ENCODE data around the gene SLC5A5. TPM values are rescaled to one million over a fixed set of nuclear protein-coding genes. Genes with fewer than 3 reads are reported as not detected.

Gene SLC5A5
- total and polyA plus RNA-seq, 10 of the 15 experiments (the other 5 are each of a cell fraction or from before 2014, with no cell fraction given), result 0.02 to 0.08 (median 0.05) TPM; not detected in 3

- ChIA-PET SMC1A (ENCODE audit: uncharacterized antibody, unreplicated experiment) (no interaction called here), RAD21 (ENCODE audit: unreplicated experiment) (no interaction called here), CTCF (interaction anchor here (1.0 kb wide), 1 partner anchor 347 kb away, joined by 3 read pairs; no protein-coding TSS in a partner anchor), POLR2A (no interaction called here)
- BruUV-seq (replicated peaks), result no TSS peak
- H3K4me1 ChIP-seq (ENCODE audit: control insufficient read depth, insufficient read depth, low read length), result peaks cover 14% of the 10 kb centered on the region
- no peaks in the 10 kb centered on the region; the same call in 2 of the 3 replicates for H3K9me3 ChIP-seq (replicated peaks; ENCODE audit: control insufficient read depth, insufficient read depth, low read length)
- H3K9ac ChIP-seq (ENCODE audit: control insufficient read depth, insufficient read depth, low read length), result no peak overlapping the region
- TF ChIP-seq CHD4 (IDR thresholded peaks at IDR 0.05) (no peak), E2F8 (IDR thresholded peaks at IDR 0.05; ENCODE audit: low read depth, partially characterized antibody) (no peak), SREBF2 (IDR thresholded peaks at IDR 0.05; ENCODE audit: low read length) (no peak), FOS (IDR thresholded peaks at IDR 0.05; ENCODE audit: borderline replicate concordance, extremely low read depth, insufficient read length) (no peak), POLR2AphosphoS2 (IDR thresholded peaks at IDR 0.05; ENCODE audit: low read depth, low read length) (no peak), ZNF217 (IDR thresholded peaks at IDR 0.05) (no peak), TBL1XR1 (IDR thresholded peaks at IDR 0.05; ENCODE audit: low read depth, low read length) (no peak), PAX8 (IDR thresholded peaks at IDR 0.05) (no peak), CEBPB (IDR thresholded peaks at IDR 0.05; ENCODE audit: borderline replicate concordance in 1 of 2, low read depth in 2 of 2, low read length in 2 of 2) (no peak), USF1 (IDR thresholded peaks at IDR 0.05; ENCODE audit: borderline replicate concordance, extremely low read length, insufficient read depth, low read depth, low read length) (no peak), POLR2AphosphoS5 (IDR thresholded peaks at IDR 0.05; ENCODE audit: low read length) (no peak), E4F1 (IDR thresholded peaks at IDR 0.05; ENCODE audit: borderline replicate concordance, partially characterized antibody) (no peak), IRF4 (IDR thresholded peaks at IDR 0.05; ENCODE audit: low read depth, low read length) (no peak)
- no peak overlapping the region for H2AFZ ChIP-seq (ENCODE audit: control insufficient read depth, low read depth, low read length)
- no peak overlapping the region for H3K27ac ChIP-seq (ENCODE audit: control insufficient read depth, insufficient read depth)
- ATAC-seq (no peak), DNase-seq (ENCODE audit: low read depth, low spot score) (no peak), FAIRE-seq (no peak)
- in situ Hi-C loops (cut with MboI), result no loop called here
- no peak overlapping the region for H3K4me3 ChIP-seq
- no peaks in the 10 kb centered on the region for H4K20me1 ChIP-seq (ENCODE audit: control insufficient read depth, insufficient read depth)
- 99% methylated on average over 19 of the region's 20 CpGs for WGBS (ENCODE audit: insufficient coverage, insufficient replicate concordance, low lambda C conversion rate, missing lambda C conversion rate)
- no peaks in the 10 kb centered on the region for H3K27me3 ChIP-seq (replicated peaks in 1 of 2; ENCODE audit: control insufficient read depth in 2 of 2, insufficient read depth in 2 of 2, low read length in 1 of 2)
- no peak overlapping the region for H3K4me2 ChIP-seq (ENCODE audit: control insufficient read depth, insufficient read depth)
- peaks cover 28% of the 10 kb centered on the region for H3K79me2 ChIP-seq (ENCODE audit: control insufficient read depth, insufficient read depth, low read length)
- intact Hi-C loops (cut with micrococcal nuclease; ENCODE audit: unreplicated experiment), result no loop called here
- peaks cover 9 to 18% of the 10 kb centered on the region in 2 experiments for H3K36me3 ChIP-seq (ENCODE audit: control insufficient read depth in 2 of 2, insufficient read depth in 2 of 2, low read length in 1 of 2)
Observed at GRCh38 chr19:17842663-17843291, 29.0 kb upstream of the SLC5A5 start.
